Astrocyte of the hippocampus (primary cell): ENCODE data around the gene VWA7.
A peak's percentile ranks its signal among the peaks of the same experiment; 100 is the strongest.

Experiments
- DNase-seq: peaks from one replicate; pipeline ENCODE4 v3.0.0; 2011; ENCODE audit warnings: low read depth, low spot score

The VWA7 gene

DNA sequence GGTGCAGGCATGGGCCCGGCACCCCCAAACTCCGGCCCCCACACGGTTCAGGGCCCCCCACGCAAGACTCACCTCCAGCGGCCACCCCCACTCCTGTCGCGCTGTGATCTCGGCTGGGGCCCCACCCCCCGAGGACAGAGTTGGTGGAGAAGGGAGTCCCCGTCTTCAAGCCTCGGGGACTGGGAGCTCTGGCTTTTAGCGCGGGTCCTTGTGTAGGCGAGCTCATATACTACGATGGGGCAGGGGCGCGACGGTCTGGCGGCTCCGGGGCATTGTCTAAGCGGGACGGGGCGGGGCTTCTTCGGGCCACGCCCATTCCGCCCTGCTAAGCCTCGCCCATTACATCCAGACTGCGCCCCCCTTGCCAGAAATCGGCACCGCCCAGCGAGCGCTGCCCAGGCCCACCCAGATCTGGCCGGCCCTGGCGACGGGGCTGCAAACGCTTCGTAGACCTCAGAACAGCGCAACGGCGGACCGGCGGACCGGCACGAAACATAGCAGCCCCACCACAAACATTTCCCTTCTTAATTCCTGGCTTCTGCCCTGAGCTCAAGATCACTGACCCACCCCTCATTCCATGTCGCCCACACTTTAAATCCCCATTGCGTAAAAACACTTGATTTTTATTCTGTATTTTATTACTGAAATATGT lies 47.0 kb downstream of the VWA7 start:
- DNase-seq = peak; percentile 97

DNA sequence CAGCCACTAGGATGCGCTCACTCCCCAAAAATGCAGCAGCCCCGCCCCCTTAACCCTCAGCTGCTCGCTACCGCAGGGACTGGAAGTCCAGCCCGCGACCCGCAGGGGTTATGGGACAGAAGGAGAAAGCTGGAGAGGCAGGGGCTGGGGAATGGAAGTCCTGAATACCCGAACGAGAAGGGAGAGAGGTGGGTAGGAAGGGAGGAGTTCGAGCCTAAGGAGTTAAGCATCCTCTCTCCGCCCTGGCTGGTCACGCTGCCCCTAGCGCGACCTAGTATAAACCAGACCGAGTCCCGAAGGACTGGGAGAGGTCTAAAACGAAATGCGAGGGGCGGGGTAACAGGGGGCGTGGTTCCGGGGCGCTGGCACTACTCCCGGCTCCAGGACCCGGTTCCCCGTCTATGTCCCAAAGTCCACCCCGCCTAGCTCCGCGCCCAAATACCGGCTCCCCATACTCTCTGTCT lies 47.6 kb downstream of the VWA7 start:
- peak; percentile 93 for DNase-seq

DNA sequence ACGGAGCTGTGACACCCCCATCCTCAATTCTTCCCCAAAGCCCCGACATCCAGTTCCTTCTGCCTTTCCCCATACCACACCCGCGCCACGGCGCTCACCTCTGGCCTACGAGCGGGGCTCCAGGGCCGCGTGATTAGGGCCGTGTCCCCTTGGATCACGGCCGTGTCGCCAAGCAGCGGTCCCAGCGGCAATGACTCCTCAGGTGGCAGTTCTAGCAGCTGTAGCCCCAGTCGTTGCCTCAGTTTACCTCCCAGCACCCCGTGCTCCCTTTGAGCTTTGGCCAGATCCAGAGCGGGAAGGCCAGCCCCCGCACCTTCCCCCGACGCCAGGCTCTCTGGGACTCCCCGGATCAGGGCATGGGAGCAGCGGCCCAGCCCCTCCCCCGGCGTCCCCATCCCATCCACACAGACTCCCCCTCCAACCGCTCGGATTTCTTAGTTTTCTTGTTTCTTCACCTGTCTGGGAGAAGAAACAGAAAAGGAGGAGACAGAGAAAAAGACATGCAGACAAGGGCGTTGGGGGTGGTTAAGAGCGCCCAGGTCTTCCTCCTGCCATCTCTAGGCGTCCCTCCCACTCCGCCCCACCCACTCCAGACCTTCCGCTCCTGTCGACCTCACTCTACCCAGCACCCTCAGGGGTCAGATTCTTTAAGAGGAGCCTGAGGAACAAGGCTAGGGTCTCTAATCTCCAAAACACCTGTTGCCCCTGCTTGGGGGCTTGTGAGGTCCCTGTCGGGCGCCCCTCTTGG lies 48.2 kb downstream of the VWA7 start, which contains the start of gene DDAH2:
Gene DDAH2 (minus strand): TSS at position 533 of the 748 bp plus-strand sequence. CDS start 138 bp downstream, at position 395.
- no peak for DNase-seq

DNA sequence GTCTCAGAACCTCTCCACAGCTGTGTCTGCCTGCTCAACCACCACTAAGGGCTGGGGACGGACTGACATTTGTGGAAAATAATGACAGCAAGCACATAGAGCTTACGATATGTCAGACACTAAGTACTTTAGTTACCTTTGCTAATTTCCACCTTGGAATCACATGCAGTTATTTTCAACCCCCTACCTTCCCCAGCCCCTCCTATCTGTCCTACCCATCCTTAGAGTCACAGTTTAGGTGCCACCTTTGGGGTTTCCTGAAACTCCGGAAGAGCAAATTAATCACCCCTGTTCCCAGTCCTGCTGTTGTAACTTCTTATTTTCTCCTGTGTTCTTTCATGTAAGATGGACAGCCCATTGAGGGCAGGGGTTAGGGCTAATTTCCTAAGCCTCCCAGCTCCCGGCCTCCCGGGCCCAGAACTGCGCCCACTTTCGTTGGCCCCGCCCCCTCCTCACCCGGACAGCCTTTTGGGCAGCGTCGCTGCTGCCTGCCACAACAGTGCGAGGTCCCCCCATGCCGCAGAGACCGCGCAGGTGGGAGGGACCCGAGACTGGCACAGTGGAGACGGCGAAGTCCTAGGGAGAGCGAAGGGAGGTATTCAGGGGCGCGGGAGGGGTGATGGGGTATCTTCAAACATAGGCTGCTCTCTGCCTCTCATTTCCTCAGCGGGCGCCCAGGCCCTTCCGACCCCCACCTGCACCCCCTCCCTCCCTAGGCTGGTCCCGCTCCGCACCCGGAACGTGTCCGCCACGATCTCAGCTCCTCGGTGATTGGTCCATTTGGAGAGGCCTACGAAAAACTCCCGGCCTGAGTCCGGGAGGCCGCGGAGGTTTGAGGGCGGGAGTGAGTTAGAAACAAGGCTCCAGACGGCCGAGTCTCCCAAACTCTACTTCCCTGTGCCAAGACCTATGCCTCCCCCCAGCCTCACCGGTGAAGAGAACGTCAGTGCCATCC lies 49.1 kb downstream of the VWA7 start:
- no peak for DNase-seq

DNA sequence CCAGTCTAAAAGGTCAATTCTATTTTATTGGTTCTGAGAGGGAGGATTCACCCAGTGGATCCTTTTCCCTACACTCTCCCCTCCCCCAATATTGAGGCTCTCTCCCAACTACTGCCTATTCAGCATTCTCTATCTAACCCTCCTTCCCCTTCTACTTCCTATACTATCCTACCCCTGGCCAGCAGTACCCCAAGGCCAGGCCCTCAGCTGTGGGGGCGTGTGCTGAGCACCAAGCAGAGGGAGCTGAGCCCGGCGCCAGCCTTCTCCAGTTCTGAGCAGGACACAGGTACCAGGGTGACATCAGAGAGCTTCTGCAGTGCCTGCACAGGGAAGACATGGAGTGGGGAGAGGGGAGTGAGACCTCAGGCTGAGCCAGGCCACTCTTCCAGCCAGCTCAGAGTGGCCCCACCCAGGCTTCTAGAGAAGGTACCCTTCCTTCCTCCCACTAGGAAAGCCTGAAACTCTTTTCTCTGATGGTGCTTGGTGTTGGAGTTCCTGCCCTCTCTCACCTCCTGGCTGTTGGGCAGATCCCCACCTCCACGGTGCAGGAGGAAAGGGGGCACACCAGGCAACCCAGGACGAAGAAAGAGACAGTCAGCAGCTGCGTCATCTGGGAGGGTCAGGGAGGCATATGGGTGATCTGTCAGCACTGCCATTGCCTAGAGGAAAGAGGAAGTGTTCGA lies 50.0 kb downstream of the VWA7 start:
- DNase-seq = no peak

DNA sequence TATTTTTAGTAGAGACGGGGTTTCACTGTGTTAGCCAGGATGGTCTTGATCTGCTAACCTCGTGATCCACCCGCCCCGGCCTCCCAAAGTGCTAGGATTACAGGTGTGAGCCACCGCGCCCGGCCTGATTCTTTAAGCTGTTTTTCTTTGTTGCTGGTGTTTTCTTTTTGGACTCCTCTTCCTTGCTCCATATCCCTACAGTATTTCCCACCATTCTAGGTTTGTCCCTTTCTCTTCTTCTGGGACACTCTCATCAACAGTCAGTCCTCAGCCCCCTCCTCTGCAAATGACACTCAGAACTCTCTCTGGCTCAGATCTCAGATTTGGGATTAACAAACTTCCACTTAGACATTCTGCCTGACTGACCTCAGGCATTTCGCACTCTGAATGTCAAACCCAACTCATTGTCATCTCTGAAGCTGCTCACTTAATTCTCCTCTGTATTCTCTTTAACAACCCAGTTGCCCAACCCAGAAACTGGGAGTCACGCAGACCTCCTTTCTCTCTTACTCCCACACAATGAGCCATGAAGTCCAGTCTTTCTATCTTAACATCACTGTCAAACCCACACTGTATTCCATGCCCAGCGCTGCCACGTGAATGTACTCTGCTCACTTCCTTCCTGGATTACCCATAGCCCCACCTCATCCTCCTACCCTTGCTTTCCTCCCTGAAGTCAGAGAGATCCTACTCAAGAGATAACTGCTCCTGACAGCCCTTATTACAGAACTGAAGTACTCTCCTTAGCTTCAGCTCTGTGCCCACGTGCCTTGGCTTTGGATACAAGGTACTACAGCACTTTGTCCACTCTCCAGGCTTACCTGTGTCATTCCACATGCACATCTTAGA lies 51.4 kb downstream of the VWA7 start:
- DNase-seq = no peak

DNA sequence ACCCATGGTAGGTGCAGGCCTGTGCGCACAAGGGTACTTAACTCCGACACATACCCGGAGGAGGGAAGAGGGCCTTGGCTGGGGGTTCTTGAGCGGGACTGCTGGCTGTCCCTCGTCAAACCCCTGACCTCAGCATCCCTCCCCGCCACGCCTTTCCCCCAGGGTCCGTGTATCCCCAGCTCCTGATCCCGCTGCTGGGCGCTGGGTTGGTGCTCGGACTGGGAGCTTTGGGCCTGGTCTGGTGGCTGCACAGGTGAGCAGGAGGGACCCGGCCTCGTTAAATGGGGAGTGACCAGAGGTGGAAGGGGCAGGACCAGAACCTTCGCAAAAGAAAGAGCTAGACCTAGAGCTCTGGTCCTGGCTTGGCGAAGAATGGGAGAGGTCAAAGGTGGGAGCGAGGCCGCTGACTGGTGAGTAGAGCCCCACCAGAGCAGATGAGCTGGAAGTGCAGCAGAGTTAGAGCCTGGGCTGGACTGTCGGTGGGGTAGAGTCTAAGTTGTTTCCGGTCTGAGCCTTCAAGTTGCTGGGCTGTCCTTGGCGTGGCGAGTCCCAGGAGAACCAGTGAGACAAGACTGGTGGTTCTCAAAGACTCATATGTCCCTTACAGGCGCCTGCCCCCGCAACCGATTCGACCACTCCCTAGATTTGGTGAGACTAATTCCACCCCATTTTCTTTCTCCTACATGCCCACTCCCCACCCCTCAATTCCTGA lies 53.0 kb downstream of the VWA7 start:
- no peak for DNase-seq

DNA sequence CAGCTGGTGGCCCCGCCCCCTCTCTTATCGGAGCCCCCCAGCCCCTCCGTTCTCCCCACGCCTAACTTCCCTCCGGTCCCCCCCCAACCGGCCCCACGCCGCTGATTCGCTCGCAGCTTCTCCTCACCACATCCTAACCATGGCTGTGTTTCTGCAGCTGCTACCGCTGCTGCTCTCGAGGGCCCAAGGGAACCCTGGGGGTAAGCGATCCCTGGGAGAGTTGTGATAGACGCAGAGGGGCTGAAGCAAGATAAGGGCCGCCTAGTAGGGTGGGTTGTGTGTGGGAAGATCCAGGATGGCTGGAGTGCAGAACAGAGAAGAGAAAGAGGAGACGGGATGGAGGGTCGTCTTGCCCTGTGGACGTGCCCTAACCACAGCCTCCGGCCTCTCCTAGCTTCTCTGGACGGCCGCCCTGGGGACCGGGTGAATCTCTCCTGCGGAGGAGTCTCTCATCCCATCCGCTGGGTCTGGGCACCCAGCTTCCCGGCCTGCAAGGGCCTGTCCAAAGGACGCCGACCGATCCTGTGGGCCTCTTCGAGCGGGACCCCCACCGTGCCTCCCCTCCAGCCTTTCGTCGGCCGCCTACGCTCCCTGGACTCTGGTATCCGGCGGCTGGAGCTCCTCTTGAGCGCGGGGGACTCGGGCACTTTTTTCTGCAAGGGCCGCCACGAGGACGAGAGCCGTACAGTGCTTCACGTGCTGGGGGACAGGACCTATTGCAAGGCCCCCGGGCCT lies 53.7 kb downstream of the VWA7 start, which contains the start of gene MPIG6B:
Gene MPIG6B (plus strand): TSS at position 129 of the 735 bp plus-strand sequence. CDS start 11 bp downstream, at position 140.
- DNase-seq = no peak

DNA sequence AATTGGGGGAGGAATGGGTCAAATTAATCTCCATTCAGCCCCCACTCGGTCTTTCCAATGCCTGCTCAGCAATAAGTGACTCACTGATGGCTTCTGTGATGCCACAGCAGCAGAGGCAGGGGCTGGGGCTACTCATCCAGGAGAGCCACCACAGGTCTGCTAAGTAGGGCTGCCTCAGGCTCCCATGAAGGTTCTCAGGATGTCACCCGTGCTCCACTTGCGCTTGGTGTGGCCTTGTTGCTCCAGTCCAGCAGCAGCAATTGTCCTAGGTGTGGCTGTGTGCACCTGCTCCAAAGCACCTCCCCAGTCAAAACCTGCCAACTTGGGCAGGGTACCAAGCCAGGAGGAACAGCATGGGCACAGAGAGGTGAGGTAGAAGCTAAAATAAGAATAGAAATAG lies 55.0 kb downstream of the VWA7 start:
- no peak for DNase-seq

DNA sequence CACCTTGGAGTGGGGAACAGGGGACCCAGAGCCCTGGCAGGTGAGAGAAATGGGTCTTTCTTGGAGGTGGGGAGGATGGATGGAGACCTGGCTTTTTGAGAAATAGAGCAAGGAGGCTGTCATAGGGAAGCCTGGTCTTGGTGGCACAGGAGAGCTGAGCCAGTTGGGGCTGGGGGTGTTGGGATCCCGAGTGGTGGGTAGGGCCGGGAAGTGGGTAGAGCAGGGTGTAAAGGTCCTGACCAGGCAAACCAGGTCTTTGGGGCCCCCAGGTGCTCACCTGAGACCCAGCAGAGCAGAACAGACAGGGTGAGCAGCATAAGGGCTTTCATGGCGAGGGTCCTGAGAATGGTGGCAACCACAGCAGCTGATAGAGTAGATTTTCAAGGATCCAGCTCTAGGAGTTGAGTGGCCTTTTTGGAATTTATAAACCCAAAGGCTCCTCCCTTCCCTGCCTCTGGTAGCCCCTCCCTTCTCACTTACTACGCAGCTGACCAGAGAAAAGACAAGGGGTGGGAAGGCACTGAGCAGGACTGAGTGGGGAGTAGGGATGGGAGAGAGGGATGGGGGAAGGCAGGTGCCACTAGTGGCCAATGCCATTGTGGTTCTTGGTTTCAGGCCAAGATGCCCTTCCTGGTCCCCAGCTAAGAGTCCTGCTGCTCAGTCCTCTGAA lies 55.6 kb downstream of the VWA7 start, which contains the start of gene LY6G6C:
Gene LY6G6C (minus strand): TSS at position 396 of the 670 bp plus-strand sequence. CDS start 67 bp downstream, at position 329.
- DNase-seq = no peak

DNA sequence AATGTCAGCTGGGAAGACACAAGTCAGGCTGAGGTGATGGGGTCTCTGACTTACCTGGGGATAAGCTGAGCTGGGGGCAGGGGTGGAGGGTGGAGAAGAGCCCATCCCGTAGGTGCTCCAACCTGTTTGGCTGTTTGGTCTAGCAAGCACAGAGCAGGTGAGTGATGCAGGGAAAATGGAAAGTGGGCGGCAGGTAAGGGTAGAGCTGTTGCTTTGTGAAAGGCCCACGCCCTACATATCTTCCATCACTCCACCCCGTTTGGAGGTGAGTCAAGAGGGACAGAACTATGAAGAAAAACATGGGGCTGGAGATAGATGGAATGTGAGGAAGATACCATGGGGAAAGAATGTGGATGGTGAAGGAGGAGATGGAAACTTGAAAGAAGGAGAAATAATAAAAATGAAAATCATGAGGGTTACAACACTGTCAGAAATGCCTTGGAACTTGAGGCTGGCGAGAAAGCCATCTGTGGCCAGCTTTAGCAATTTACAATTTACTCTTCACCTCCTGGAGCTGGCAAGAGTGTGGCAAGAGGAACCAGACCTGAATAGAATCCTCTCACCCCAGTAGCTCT lies 56.8 kb downstream of the VWA7 start:
- no peak for DNase-seq

DNA sequence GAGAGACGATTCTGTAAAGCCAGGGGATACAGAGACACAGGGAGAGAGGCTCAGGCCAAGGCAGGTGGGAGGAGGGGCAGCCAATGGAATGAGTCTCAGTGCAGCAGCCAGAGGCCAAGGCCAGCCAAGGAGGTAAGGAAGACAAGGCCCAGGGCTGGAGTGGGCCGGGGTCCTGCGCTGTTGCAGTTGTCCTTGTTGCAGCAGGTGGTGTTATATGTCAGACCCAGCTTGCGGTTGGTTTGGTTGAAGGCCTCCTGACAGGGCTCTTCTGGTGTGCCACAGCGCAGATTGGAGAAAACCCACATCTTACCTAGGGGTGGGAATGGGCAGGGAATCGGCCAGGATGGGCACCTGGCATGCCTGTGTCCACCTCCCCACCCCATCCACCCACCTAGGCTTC lies 58.1 kb downstream of the VWA7 start:
- DNase-seq = no peak

DNA sequence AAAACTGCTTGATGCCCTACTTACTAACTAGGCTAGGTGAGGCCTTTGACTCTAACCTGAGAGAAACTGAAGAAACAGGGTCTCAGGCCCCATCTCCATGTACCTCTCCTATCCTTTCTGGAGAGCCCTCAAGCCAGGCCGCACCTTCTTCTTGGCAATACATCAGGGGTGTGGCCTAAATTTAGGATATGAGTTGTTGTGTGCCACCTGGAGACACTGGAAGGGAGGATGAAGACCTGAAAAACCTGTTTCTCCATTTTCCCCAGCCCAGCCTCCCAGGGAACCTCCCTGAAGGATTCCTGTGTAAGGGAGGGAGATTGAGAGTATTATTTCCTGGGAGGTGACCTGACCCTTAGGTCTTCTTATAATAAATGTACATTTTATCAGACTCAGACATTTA lies 58.9 kb downstream of the VWA7 start:
- no peak for DNase-seq

DNA sequence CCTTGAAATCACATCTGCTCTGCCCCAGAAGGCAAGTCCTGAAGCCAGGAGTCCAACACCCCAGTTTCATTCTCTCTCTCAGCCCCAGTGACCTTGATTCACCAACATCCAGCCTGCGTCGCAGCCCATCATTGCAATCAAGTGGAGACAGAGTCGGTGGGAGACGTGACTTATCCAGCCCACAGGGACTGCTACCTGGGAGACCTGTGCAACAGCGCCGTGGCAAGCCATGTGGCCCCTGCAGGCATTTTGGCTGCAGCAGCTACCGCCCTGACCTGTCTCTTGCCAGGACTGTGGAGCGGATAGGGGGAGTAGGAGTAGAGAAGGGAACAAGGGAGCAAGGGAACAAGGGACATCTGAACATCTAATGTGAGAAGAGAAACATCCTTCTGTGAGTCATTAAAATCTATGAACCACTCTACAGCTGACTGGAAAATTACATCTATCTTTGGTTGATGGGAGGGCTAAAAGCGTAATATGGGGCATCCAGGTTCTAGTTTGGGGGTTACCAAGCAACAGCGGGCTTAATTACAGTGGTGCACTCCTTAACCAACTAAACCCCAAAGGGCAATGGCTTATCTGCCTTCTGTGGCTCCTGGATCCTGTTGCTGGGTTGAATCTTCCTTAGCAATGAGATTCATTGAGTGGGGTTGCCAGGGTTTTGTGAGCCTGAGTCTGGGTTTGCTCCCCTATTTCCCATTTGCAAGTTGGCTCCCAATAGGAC lies 59.5 kb downstream of the VWA7 start:
- no peak for DNase-seq
